Natural killer cell (primary cell): ENCODE data around the gene BTBD7. TPM values are rescaled to one million over a fixed set of nuclear protein-coding genes. Genes with fewer than 3 reads are reported as not detected.

ENCODE experiments used
- ATAC-seq, 3 donors: fragments of 150-1000 bp in 2 of 3; fragments of 200-7000 bp in 1 of 3; cut with Tn5 transposase; 1 replicate in 1 of 3; 2 replicates in 2 of 3; pipeline ENCODE4 v1.10.0; 2021; ENCODE audit warnings: mild to moderate bottlenecking in 2 of 3, moderate library complexity in 2 of 3
- DNase-seq, 2 donors: peaks; one replicate each; pipeline versions ENCODE4 v3.0.0 to v3.0.0-alpha.2; 2013 to 2021; ENCODE audit warnings: mixed read lengths in 1 of 2
- H3K27ac ChIP-seq: one replicate; pipeline ENCODE4 v1.5.1; 2013; ENCODE audit warnings: mild to moderate bottlenecking, low read length
- H3K27me3 ChIP-seq: one replicate; pipeline ENCODE4 v1.6.1; 2013; ENCODE audit warnings: low read length; ENCODE audit not compliant: control insufficient read depth, insufficient read depth
- H3K36me3 ChIP-seq: one replicate; pipeline ENCODE4 v1.6.1; 2013; ENCODE audit warnings: low read length; ENCODE audit not compliant: control insufficient read depth, insufficient read depth
- H3K4me1 ChIP-seq: one replicate; pipeline ENCODE4 v1.6.1; 2013; ENCODE audit warnings: low read length; ENCODE audit not compliant: control insufficient read depth, insufficient read depth
- H3K4me3 ChIP-seq: one replicate; pipeline ENCODE4 v1.5.1; 2013; ENCODE audit warnings: low read length
- H3K9me3 ChIP-seq: one replicate; pipeline ENCODE4 v1.6.1; 2013; ENCODE audit warnings: low read length; ENCODE audit not compliant: control insufficient read depth, insufficient read depth
- H3K27ac Mint-ChIP-seq, 2 donors: one replicate each; pipeline ENCODE4 v1.8.0; 2022; ENCODE audit warnings: mild to moderate bottlenecking in 2 of 2, mixed read lengths in 2 of 2, moderate library complexity in 1 of 2
- H3K27me3 Mint-ChIP-seq, 2 donors: one replicate each; pipeline ENCODE4 v1.8.0; 2022; ENCODE audit warnings: low read depth in 2 of 2, mixed read lengths in 2 of 2
- H3K36me3 Mint-ChIP-seq: one replicate; pipeline ENCODE4 v1.8.0; 2022; ENCODE audit warnings: mixed read lengths
- H3K4me1 Mint-ChIP-seq, 2 donors: one replicate each; pipeline ENCODE4 v1.8.0; 2022; ENCODE audit warnings: mixed read lengths in 2 of 2
- H3K4me3 Mint-ChIP-seq: one replicate; pipeline ENCODE4 v1.8.0; 2022; ENCODE audit warnings: mild to moderate bottlenecking, moderate library complexity, mixed read lengths
- H3K9me3 Mint-ChIP-seq, 2 donors: one replicate each; pipeline ENCODE4 v1.8.0; 2022; ENCODE audit warnings: mixed read lengths in 2 of 2
- WGBS: methylation state at CpG from one replicate; pipeline ENCODE4 v1.1.7; 2013; ENCODE audit warnings: missing lambda C conversion rate; ENCODE audit not compliant: insufficient coverage; 5-methylcytosine and 5-hydroxymethylcytosine counted together
- intact Hi-C: fragments of 100-400 bp; cut with micrococcal nuclease; formaldehyde crosslinking; loops from one replicate; pipeline ENCODE4 v1.14.2; 2022
- total RNA-seq, 4 donors: library from RNA; stranded (reverse); fragments of 120-200 nt in 1 of 4; gene quantifications; one replicate each; pipeline versions ENCODE4 v1.2.3 to v1.2.4, GENCODE V29; 2013 to 2022
- TF ChIP-seq, protein P1 (sequence below): fragments of 200-600 bp; IDR thresholded peaks from one replicate; pipeline ENCODE4 v1.8.0; 2022; ENCODE audit warnings: antibody characterized with exemption

BTBD7 gene, protein sequence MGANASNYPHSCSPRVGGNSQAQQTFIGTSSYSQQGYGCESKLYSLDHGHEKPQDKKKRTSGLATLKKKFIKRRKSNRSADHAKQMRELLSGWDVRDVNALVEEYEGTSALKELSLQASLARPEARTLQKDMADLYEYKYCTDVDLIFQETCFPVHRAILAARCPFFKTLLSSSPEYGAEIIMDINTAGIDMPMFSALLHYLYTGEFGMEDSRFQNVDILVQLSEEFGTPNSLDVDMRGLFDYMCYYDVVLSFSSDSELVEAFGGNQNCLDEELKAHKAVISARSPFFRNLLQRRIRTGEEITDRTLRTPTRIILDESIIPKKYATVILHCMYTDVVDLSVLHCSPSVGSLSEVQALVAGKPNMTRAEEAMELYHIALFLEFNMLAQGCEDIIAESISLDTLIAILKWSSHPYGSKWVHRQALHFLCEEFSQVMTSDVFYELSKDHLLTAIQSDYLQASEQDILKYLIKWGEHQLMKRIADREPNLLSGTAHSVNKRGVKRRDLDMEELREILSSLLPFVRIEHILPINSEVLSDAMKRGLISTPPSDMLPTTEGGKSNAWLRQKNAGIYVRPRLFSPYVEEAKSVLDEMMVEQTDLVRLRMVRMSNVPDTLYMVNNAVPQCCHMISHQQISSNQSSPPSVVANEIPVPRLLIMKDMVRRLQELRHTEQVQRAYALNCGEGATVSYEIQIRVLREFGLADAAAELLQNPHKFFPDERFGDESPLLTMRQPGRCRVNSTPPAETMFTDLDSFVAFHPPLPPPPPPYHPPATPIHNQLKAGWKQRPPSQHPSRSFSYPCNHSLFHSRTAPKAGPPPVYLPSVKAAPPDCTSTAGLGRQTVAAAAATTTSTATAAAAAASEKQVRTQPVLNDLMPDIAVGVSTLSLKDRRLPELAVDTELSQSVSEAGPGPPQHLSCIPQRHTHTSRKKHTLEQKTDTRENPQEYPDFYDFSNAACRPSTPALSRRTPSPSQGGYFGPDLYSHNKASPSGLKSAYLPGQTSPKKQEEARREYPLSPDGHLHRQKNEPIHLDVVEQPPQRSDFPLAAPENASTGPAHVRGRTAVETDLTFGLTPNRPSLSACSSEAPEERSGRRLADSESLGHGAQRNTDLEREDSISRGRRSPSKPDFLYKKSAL
- 10 to 100 TPM; 32.6 to 41.4 (median 38.7) TPM for total RNA-seq
- total RNA-seq (2013) = 23.1 TPM

DNA sequence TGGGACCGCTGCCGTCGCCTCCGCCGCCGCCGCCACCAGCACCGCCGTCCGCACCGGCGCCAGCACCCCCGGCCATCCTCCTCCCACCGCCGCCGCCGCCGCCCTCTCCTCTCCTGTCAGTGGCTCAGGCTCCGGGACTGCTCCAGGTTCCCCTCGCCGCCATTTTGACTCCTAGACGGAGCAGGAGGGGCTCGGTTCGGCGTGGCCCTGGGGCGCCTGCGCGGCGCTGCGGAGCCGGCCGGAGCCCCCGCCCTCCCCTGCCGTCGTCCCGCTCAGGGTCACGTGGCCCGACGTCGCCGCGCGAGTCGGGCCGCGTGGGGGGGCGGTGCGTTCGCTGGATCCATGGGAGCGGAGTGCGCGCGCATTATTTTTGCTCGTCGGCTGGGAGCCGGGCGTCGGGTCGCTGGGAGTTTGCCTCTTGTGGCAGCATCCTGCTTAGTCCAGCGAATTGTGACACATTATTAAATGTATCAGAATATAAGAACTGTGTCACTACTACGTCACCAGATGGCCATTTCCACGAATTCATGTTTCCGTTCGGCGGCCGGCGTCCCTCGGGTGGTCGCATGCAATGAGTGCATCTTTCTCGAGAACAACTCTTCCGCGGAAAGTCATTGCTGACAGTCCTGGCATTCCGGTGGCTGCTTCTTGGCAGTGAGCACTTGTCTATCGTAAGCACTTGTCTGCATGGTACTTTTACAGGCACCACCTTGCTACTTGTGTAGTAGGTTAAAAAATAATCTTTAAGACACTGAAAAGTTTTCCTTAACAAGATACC, at the start of gene BTBD7:
Gene BTBD7 (minus strand): TSS at position 184 of the 778 bp plus-strand sequence. CDS start 36,985 bp downstream, outside the sequence.
- no peaks in the 10 kb centered on the region for H3K36me3 Mint-ChIP-seq
- under 1% methylated on average over 73 of the region's 74 CpGs for WGBS
- ATAC-seq (peak; percentile 90 to 98 (median 95)), DNase-seq (peak; percentile 92 to 98)
- H3K27me3 Mint-ChIP-seq = no peaks in the 10 kb centered on the region
- Histone ChIP-seq H3K27ac (peak within 1 kb of the TSS; percentile 83), H3K4me1 (peaks cover 14% of the 10 kb centered on the region), H3K4me3 (peak within 1 kb of the TSS; percentile 83), H3K27me3 (no peaks in the 10 kb centered on the region), H3K9me3 (peaks cover 5% of the 10 kb centered on the region), H3K36me3 (no peaks in the 10 kb centered on the region)
- peaks cover 42 to 45% of the 10 kb centered on the region in 2 donors for H3K4me1 Mint-ChIP-seq
- H3K4me3 Mint-ChIP-seq = peak within 1 kb of the TSS; percentile 94
- TF ChIP-seq, protein P1, sequence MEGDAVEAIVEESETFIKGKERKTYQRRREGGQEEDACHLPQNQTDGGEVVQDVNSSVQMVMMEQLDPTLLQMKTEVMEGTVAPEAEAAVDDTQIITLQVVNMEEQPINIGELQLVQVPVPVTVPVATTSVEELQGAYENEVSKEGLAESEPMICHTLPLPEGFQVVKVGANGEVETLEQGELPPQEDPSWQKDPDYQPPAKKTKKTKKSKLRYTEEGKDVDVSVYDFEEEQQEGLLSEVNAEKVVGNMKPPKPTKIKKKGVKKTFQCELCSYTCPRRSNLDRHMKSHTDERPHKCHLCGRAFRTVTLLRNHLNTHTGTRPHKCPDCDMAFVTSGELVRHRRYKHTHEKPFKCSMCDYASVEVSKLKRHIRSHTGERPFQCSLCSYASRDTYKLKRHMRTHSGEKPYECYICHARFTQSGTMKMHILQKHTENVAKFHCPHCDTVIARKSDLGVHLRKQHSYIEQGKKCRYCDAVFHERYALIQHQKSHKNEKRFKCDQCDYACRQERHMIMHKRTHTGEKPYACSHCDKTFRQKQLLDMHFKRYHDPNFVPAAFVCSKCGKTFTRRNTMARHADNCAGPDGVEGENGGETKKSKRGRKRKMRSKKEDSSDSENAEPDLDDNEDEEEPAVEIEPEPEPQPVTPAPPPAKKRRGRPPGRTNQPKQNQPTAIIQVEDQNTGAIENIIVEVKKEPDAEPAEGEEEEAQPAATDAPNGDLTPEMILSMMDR = no peak
- H3K27ac Mint-ChIP-seq = peak within 1 kb of the TSS; percentile 87 to 96
- intact Hi-C loops = loop anchor here (1.0 kb wide), 1 partner anchor 148 kb away; the partner anchor contains the start of gene LYSET
- no peaks in the 10 kb centered on the region for H3K9me3 Mint-ChIP-seq

DNA sequence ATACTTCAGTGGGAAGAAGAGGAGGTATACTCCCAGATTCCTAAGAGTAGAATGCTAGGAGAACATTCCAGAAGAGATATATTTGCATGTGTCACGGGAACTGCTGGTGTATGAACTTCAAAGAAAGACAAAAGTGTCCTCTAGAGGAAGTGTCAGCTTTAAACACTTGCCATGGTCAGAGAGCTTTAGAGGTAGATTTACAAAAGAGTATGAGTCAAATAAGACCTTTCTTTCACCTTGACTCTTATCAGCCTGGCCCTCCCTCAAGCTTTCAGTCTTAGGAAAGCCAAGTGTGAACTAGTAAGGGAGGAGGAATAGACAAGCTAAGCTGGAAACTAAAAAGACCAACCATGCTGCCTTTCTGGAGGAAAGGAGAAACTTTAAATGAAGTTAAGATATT, 48.8 kb upstream of the BTBD7 start:
- TF ChIP-seq, protein P1 = no peak
- Mint-ChIP-seq H3K36me3 (no peaks in the 10 kb centered on the region), H3K4me1 (no peaks in the 10 kb centered on the region), H3K27ac (no peak overlapping the region), H3K4me3 (no peak overlapping the region), H3K9me3 (no peaks in the 10 kb centered on the region), H3K27me3 (peaks cover 19 to 52% of the 10 kb centered on the region in 2 donors)
- H3K9me3 ChIP-seq = no peaks in the 10 kb centered on the region
- peaks cover 4% of the 10 kb centered on the region for H3K27me3 ChIP-seq
- intact Hi-C loops = no loop called here
- H3K36me3 ChIP-seq = no peaks in the 10 kb centered on the region
- no peaks in the 10 kb centered on the region for H3K4me1 ChIP-seq
- ATAC-seq (no peak), DNase-seq (no peak)
- no peak overlapping the region for H3K4me3 ChIP-seq
- no peak overlapping the region for H3K27ac ChIP-seq
- 91% methylated on average over 1 of the region's 1 CpG for whole genome bisulfite sequencing

DNA sequence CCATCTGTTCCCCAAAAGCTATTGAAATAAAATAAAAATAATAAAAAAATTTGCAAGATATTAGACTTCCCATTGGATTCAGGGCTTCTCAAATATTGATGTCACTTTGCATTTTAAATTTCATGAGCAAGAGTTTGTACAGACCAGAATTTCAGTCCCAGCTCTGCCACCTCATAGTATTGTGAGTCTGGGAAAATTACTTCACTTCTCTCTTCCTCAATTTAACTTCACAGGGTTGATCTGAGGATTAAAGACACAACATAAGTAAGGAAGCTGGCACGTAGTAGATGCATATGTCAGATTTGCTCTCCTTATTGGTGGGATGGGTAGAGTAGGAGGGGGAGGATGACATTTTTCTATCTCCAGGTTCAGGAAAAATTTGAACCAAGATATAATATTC, 47.0 kb upstream of the BTBD7 start:
- intact Hi-C loops = no loop called here
- TF ChIP-seq, protein P1 = no peak
- Histone ChIP-seq H3K4me3 (no peak overlapping the region), H3K9me3 (no peaks in the 10 kb centered on the region), H3K27me3 (peaks cover 4% of the 10 kb centered on the region), H3K36me3 (no peaks in the 10 kb centered on the region), H3K27ac (no peak overlapping the region), H3K4me1 (peaks cover 4% of the 10 kb centered on the region)
- DNase-seq (no peak), ATAC-seq (no peak)
- Mint-ChIP-seq H3K36me3 (no peaks in the 10 kb centered on the region), H3K9me3 (no peaks in the 10 kb centered on the region), H3K27ac (no peak overlapping the region), H3K4me3 (no peak overlapping the region), H3K4me1 (no peaks in the 10 kb centered on the region), H3K27me3 (peaks cover 14 to 53% of the 10 kb centered on the region in 2 donors)
- no CpG with 5 or more reads among the region's 1 CpG for WGBS
